HepG2 (cell line): ENCODE measurements around the gene MGAT5. TPM values are rescaled to one million over a fixed set of nuclear protein-coding genes. Genes with fewer than 3 reads are reported as not detected.

ENCODE experiments used
- AGO2 ChIP-seq: fragments of 200-400 bp; formaldehyde crosslinking; optimal IDR thresholded peaks from 2 replicates; pipeline ENCODE3; 2017; ENCODE audit warnings: mild to moderate bottlenecking, low read depth, low read length, moderate library complexity
- BRD4 ChIP-seq: sonication (generic); formaldehyde crosslinking; IDR thresholded peaks from 2 replicates; pipeline ENCODE4 v1.4.0; 2020; ENCODE audit warnings: missing genetic modification reagents
- CEBPB ChIP-seq: IDR thresholded peaks from 2 replicates; pipeline ENCODE4 v1.6.1; 2011; ENCODE audit warnings: low read depth, low read length, improper control_type of control experiment, borderline replicate concordance
- CEBPG ChIP-seq: IDR thresholded peaks from 2 replicates; pipeline ENCODE4 v1.6.1; 2016
- GATAD2A ChIP-seq: IDR thresholded peaks from 2 replicates; pipeline ENCODE4 v1.6.1; 2016
- HMG20B ChIP-seq: conservative IDR thresholded peaks from 2 replicates; pipeline ENCODE4 v1.6.1; 2016; ENCODE audit warnings: missing genetic modification reagents, missing compliant biosample characterization
- RARA ChIP-seq: IDR thresholded peaks from 2 replicates; pipeline ENCODE4 v1.6.1; 2016; ENCODE audit warnings: missing genetic modification reagents, missing compliant biosample characterization
- SOX5 ChIP-seq: IDR thresholded peaks from 2 replicates; pipeline ENCODE4 v1.6.1; 2016; ENCODE audit warnings: borderline replicate concordance
- TSC22D2 ChIP-seq: sonication (generic); formaldehyde crosslinking; IDR thresholded peaks from 2 replicates; pipeline ENCODE4 v1.5.1; 2020; ENCODE audit warnings: missing genetic modification reagents, mild to moderate bottlenecking, borderline replicate concordance
- ZBTB38 ChIP-seq: sonication (generic); formaldehyde crosslinking; IDR thresholded peaks from 2 replicates; pipeline ENCODE4 v1.5.1; 2020; ENCODE audit warnings: mild to moderate bottlenecking, missing genetic modification reagents
- ZNF615 ChIP-seq: sonication (generic); formaldehyde crosslinking; IDR thresholded peaks from 2 replicates; pipeline ENCODE4 v1.5.0; 2020; ENCODE audit warnings: mild to moderate bottlenecking, missing genetic modification reagents, borderline replicate concordance
- ZNF709 ChIP-seq: sonication (generic); formaldehyde crosslinking; IDR thresholded peaks from 2 replicates; pipeline ENCODE4 v1.5.0; 2020; ENCODE audit warnings: mild to moderate bottlenecking, missing genetic modification reagents
- polyA plus RNA-seq, 8 experiments: library from polyadenylated mRNA; depleted of rRNA in 3 of 8; stranded (reverse) in 7 of 8; unstranded in 1 of 8; fragments of >200 nt; fragmentation: Illumina TruSeq in 4 of 8; extraction: Trizol in 4 of 8; gene quantifications; 2 replicates each; pipeline versions ENCODE4 v1.2.1 to v1.2.3, GENCODE V29; 2011 to 2016; ENCODE audit warnings: low read depth in 4 of 8, missing spikeins in 1 of 8, mixed read lengths in 1 of 8; ENCODE audit not compliant: insufficient read depth in 1 of 8
- total RNA-seq, 5 experiments: library from RNA; depleted of rRNA; stranded (reverse); fragments of >200 nt; fragmentation: Illumina TruSeq; extraction: Trizol; gene quantifications; 2 replicates each; pipeline ENCODE4 v1.2.3, GENCODE V29; 2016; ENCODE audit warnings: low read depth in 1 of 5
- TF ChIP-seq, protein P1 (sequence below): sonication (generic); formaldehyde crosslinking; IDR thresholded peaks from 2 replicates; pipeline ENCODE4 v1.5.0; 2020; ENCODE audit warnings: missing genetic modification reagents
- TF ChIP-seq, protein P2 (sequence below): sonication (generic); formaldehyde crosslinking; IDR thresholded peaks from 2 replicates; pipeline ENCODE4 v1.5.1; 2020; ENCODE audit warnings: mild to moderate bottlenecking, missing genetic modification reagents
- TF ChIP-seq, protein P3 (sequence below): sonication (generic); IDR thresholded peaks from 2 replicates; pipeline ENCODE4 v1.6.1; 2016; ENCODE audit warnings: low read depth, borderline replicate concordance
- TF ChIP-seq, protein P4 (sequence below): sonication (generic); formaldehyde crosslinking; IDR thresholded peaks from 2 replicates; pipeline ENCODE4 v1.9.0; 2022; ENCODE audit warnings: low read depth, missing genetic modification reagents
- TF ChIP-seq, protein P5 (sequence below): sonication (generic); formaldehyde crosslinking; conservative IDR thresholded peaks from 2 replicates; pipeline ENCODE4 v1.4.0; 2020; ENCODE audit warnings: mild to moderate bottlenecking, missing genetic modification reagents, moderate library complexity
- TF ChIP-seq, protein P6 (sequence below): sonication (generic); formaldehyde crosslinking; IDR thresholded peaks from 2 replicates; pipeline ENCODE4 v1.4.0; 2020; ENCODE audit warnings: missing genetic modification reagents

Gene MGAT5
- total and polyA plus RNA-seq, 2 of the 13 experiments (the other 11 are each of a cell fraction or from before 2014, with no cell fraction given), result 33.1 to 60.2 TPM

DNA sequence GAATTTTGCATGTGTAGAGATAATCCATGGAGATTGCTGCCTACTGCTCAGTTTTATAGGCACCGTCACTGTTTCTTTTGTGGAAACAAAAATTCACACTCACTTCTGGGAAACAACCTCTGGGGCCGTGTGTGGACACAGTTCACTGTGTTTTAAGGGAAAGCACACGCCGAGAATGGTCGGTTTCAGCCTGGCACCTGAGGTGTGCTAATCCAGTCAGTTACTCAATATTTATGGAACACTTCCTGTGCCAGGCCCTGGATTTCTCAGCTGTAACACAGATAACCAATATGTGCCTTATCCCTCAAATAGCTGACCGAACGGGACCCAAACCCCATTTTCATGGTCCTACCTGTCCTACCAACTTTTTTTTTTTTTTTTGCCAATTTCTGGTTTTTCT lies 179.6 kb downstream of the MGAT5 start (continued):
- TF ChIP-seq ZNF615 (CRISPR knock-in tag) (0 out of 2 replicates have a peak, but pooled peaks have one; percentile 13), CEBPB (peak; percentile 40; the same call in 1 of the 2 replicates), ZNF709 (0 out of 2 replicates have a peak, but pooled peaks have one; percentile 29), CEBPG (0 out of 2 replicates have a peak, but pooled peaks have one; percentile 35), ZBTB38 (no peak), GATAD2A (CRISPR knock-in tag) (peak; percentile 63), BRD4 (CRISPR knock-in tag) (no peak), HMG20B (CRISPR knock-in tag) (0 out of 2 replicates have a peak, but pooled peaks have one; percentile 6), TSC22D2 (CRISPR knock-in tag) (peak; percentile 12; the same call in 1 of the 2 replicates), AGO2 (peak; percentile 27), SOX5 (0 out of 2 replicates have a peak, but pooled peaks have one; percentile 15), RARA (CRISPR knock-in tag) (0 out of 2 replicates have a peak, but pooled peaks have one; percentile 18)
- TF ChIP-seq, protein P1, sequence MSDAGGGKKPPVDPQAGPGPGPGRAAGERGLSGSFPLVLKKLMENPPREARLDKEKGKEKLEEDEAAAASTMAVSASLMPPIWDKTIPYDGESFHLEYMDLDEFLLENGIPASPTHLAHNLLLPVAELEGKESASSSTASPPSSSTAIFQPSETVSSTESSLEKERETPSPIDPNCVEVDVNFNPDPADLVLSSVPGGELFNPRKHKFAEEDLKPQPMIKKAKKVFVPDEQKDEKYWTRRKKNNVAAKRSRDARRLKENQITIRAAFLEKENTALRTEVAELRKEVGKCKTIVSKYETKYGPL (CRISPR knock-in tag), result no peak
- TF ChIP-seq, protein P2, sequence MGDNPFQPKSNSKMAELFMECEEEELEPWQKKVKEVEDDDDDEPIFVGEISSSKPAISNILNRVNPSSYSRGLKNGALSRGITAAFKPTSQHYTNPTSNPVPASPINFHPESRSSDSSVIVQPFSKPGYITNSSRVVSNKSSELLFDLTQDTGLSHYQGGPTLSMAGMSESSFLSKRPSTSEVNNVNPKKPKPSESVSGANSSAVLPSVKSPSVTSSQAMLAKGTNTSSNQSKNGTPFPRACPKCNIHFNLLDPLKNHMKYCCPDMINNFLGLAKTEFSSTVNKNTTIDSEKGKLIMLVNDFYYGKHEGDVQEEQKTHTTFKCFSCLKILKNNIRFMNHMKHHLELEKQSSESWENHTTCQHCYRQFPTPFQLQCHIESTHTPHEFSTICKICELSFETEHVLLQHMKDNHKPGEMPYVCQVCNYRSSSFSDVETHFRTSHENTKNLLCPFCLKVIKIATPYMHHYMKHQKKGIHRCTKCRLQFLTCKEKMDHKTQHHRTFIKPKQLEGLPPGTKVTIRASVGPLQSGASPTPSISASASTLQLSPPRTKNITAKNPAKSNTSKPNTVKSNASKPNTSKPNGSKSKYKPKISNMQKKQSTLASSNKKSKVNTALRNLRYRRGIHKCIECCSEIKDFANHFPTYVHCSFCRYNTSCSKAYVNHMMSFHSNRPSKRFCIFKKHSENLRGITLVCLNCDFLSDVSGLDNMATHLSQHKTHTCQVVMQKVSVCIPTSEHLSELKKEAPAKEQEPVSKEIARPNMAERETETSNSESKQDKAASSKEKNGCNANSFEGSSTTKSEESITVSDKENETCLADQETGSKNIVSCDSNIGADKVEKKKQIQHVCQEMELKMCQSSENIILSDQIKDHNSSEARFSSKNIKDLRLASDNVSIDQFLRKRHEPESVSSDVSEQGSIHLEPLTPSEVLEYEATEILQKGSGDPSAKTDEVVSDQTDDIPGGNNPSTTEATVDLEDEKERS (CRISPR knock-in tag), result no peak
- TF ChIP-seq, protein P3, sequence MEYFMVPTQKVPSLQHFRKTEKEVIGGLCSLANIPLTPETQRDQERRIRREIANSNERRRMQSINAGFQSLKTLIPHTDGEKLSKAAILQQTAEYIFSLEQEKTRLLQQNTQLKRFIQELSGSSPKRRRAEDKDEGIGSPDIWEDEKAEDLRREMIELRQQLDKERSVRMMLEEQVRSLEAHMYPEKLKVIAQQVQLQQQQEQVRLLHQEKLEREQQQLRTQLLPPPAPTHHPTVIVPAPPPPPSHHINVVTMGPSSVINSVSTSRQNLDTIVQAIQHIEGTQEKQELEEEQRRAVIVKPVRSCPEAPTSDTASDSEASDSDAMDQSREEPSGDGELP, result 0 out of 2 replicates have a peak, but pooled peaks have one; percentile 21
- TF ChIP-seq, protein P4, sequence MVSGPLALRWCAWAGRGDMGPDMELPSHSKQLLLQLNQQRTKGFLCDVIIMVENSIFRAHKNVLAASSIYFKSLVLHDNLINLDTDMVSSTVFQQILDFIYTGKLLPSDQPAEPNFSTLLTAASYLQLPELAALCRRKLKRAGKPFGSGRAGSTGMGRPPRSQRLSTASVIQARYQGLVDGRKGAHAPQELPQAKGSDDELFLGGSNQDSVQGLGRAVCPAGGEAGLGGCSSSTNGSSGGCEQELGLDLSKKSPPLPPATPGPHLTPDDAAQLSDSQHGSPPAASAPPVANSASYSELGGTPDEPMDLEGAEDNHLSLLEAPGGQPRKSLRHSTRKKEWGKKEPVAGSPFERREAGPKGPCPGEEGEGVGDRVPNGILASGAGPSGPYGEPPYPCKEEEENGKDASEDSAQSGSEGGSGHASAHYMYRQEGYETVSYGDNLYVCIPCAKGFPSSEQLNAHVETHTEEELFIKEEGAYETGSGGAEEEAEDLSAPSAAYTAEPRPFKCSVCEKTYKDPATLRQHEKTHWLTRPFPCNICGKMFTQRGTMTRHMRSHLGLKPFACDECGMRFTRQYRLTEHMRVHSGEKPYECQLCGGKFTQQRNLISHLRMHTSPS (CRISPR knock-in tag), result 0 out of 2 replicates have a peak, but pooled peaks have one; percentile 28
- TF ChIP-seq, protein P5, sequence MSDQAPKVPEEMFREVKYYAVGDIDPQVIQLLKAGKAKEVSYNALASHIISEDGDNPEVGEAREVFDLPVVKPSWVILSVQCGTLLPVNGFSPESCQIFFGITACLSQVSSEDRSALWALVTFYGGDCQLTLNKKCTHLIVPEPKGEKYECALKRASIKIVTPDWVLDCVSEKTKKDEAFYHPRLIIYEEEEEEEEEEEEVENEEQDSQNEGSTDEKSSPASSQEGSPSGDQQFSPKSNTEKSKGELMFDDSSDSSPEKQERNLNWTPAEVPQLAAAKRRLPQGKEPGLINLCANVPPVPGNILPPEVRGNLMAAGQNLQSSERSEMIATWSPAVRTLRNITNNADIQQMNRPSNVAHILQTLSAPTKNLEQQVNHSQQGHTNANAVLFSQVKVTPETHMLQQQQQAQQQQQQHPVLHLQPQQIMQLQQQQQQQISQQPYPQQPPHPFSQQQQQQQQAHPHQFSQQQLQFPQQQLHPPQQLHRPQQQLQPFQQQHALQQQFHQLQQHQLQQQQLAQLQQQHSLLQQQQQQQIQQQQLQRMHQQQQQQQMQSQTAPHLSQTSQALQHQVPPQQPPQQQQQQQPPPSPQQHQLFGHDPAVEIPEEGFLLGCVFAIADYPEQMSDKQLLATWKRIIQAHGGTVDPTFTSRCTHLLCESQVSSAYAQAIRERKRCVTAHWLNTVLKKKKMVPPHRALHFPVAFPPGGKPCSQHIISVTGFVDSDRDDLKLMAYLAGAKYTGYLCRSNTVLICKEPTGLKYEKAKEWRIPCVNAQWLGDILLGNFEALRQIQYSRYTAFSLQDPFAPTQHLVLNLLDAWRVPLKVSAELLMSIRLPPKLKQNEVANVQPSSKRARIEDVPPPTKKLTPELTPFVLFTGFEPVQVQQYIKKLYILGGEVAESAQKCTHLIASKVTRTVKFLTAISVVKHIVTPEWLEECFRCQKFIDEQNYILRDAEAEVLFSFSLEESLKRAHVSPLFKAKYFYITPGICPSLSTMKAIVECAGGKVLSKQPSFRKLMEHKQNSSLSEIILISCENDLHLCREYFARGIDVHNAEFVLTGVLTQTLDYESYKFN (CRISPR knock-in tag), result no peak
- TF ChIP-seq, protein P6, sequence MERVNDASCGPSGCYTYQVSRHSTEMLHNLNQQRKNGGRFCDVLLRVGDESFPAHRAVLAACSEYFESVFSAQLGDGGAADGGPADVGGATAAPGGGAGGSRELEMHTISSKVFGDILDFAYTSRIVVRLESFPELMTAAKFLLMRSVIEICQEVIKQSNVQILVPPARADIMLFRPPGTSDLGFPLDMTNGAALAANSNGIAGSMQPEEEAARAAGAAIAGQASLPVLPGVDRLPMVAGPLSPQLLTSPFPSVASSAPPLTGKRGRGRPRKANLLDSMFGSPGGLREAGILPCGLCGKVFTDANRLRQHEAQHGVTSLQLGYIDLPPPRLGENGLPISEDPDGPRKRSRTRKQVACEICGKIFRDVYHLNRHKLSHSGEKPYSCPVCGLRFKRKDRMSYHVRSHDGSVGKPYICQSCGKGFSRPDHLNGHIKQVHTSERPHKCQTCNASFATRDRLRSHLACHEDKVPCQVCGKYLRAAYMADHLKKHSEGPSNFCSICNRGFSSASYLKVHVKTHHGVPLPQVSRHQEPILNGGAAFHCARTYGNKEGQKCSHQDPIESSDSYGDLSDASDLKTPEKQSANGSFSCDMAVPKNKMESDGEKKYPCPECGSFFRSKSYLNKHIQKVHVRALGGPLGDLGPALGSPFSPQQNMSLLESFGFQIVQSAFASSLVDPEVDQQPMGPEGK (CRISPR knock-in tag), result 0 out of 2 replicates have a peak, but pooled peaks have one; percentile 3
